ENCODE data around the gene MAD1L1.

DNA sequence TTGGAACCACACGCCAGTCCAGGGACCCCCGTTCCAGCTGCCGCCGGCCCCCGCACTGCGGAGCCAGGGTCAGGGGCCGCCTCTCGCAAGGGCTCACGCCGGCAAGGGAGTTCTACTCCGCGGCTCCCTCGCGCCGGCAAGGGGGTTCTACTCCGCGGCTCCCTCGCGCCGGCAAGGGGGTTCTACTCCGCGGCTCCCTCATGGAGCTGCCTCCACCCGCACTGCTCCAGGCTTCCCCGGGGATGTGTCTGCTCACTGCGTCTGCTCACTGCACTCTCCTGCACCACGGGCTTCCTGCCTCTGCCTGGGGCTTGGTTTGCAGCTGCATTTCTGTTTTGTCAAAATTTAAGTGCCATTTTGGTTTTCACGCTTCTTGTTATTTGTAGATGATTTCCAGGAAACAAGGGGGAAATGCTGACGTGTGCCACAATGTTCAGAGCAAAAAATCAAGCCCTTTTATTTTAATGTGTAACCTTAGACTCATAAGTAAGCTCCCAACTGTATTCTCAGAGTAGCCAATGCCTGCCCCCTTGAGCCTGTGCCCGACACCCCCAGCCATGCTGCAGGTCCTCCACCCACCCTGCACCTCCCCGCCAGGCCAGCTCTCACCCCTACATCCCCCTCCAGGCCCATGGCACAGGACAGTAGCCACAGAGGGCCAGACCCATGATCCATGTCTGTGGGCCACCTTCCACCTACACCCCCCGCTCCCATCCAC lies 246.2 kb downstream of the MAD1L1 start:
- TF ChIP-seq CTCF (conservative IDR thresholded peaks at IDR 0.05) (no peak), EZH2 (IDR thresholded peaks at IDR 0.05; ENCODE audit: low read depth) (no peak)

Measured in PC-9 (cell line).